SH-SY5Y (cell line): ENCODE results near the gene SCYGR3.

Source experiments
- GATA2 ChIP-seq: IDR thresholded peaks from 2 replicates; pipeline ENCODE4 v1.6.1; 2011; ENCODE audit warnings: mild to moderate bottlenecking, low read depth, low read length
- GATA3 ChIP-seq: IDR thresholded peaks from 2 replicates; pipeline ENCODE4 v1.6.1; 2011; ENCODE audit warnings: low read depth, mild to moderate bottlenecking, low read length, moderate library complexity

- no peak for TF ChIP-seq GATA2
- TF ChIP-seq GATA3: no peak
Observed at GRCh38 chr2:227634201-227634600, 19.6 kb upstream of the SCYGR3 start.
